ENCODE results near the gene CBFA2T3. TPM values are rescaled to one million over a fixed set of nuclear protein-coding genes. Genes with fewer than 3 reads are reported as not detected.

CBFA2T3 gene
- total RNA-seq, 1 experiment from 2014 or later = 0.64 TPM

- in situ Hi-C loops (cut with HindIII; ENCODE audit: low sequenced_read_pairs) = no loop called here
- DNase-seq (ENCODE audit: low spot score) = no peak
Measured at GRCh38 chr16:88859381-88860091, 117.5 kb downstream of the CBFA2T3 start.

GRCh38 chr16:88857728-88858339 lies 119.2 kb downstream of the CBFA2T3 start:
- peak; percentile 58 for DNase-seq (ENCODE audit: low spot score)
- in situ Hi-C loops (cut with HindIII; ENCODE audit: low sequenced_read_pairs) = no loop called here

- in situ Hi-C loops (cut with HindIII; ENCODE audit: low sequenced_read_pairs) = no loop called here
- DNase-seq (ENCODE audit: low spot score) = peak; percentile 96
Measured at GRCh38 chr16:88856828-88857727, 119.9 kb downstream of the CBFA2T3 start, which contains the start of the genes GALNS and TRAPPC2L. Gene GALNS (minus strand): TSS chr16:88856947. CDS start chr16:88856877, 70 bp downstream. Gene TRAPPC2L (plus strand): TSS chr16:88857127. CDS start chr16:88857151, 24 bp downstream.

- no peak for DNase-seq (ENCODE audit: low spot score)
- in situ Hi-C loops (cut with HindIII; ENCODE audit: low sequenced_read_pairs) = no loop called here
Measured at GRCh38 chr16:88856122-88856827, 120.7 kb downstream of the CBFA2T3 start.

GRCh38 chr16:88855736-88856121 lies 121.3 kb downstream of the CBFA2T3 start:
- DNase-seq (ENCODE audit: low spot score) = no peak
- in situ Hi-C loops (cut with HindIII; ENCODE audit: low sequenced_read_pairs) = no loop called here

GRCh38 chr16:88855176-88855575 lies 121.8 kb downstream of the CBFA2T3 start:
- in situ Hi-C loops (cut with HindIII; ENCODE audit: low sequenced_read_pairs) = no loop called here
- no peak for DNase-seq (ENCODE audit: low spot score)

- DNase-seq (ENCODE audit: low spot score) = no peak
- in situ Hi-C loops (cut with HindIII; ENCODE audit: low sequenced_read_pairs) = no loop called here
Measured at GRCh38 chr16:88854306-88855111, 122.5 kb downstream of the CBFA2T3 start.

- DNase-seq (ENCODE audit: low spot score) = no peak
- in situ Hi-C loops (cut with HindIII; ENCODE audit: low sequenced_read_pairs) = no loop called here
Measured at GRCh38 chr16:88853325-88853941, 123.6 kb downstream of the CBFA2T3 start.

GRCh38 chr16:88851616-88852015 lies 125.4 kb downstream of the CBFA2T3 start:
- DNase-seq (ENCODE audit: low spot score) = no peak
- in situ Hi-C loops (cut with HindIII; ENCODE audit: low sequenced_read_pairs) = no loop called here

GRCh38 chr16:88850531-88851199 lies 126.3 kb downstream of the CBFA2T3 start:
- no peak for DNase-seq (ENCODE audit: low spot score)
- in situ Hi-C loops (cut with HindIII; ENCODE audit: low sequenced_read_pairs) = no loop called here

- DNase-seq (ENCODE audit: low spot score) = no peak
- in situ Hi-C loops (cut with HindIII; ENCODE audit: low sequenced_read_pairs) = no loop called here
Measured at GRCh38 chr16:88848557-88848956, 128.4 kb downstream of the CBFA2T3 start.

- in situ Hi-C loops (cut with HindIII; ENCODE audit: low sequenced_read_pairs) = no loop called here
- DNase-seq (ENCODE audit: low spot score) = no peak
Measured at GRCh38 chr16:88847654-88848053, 129.4 kb downstream of the CBFA2T3 start.

- in situ Hi-C loops (cut with HindIII; ENCODE audit: low sequenced_read_pairs) = no loop called here
- DNase-seq (ENCODE audit: low spot score) = no peak
Measured at GRCh38 chr16:88846088-88846487, 130.9 kb downstream of the CBFA2T3 start.

GRCh38 chr16:88844419-88845036 lies 132.5 kb downstream of the CBFA2T3 start:
- DNase-seq (ENCODE audit: low spot score) = peak; percentile 53
- in situ Hi-C loops (cut with HindIII; ENCODE audit: low sequenced_read_pairs) = no loop called here

GRCh38 chr16:88843256-88843655 lies 133.8 kb downstream of the CBFA2T3 start:
- no peak for DNase-seq (ENCODE audit: low spot score)
- in situ Hi-C loops (cut with HindIII; ENCODE audit: low sequenced_read_pairs) = no loop called here

- DNase-seq (ENCODE audit: low spot score) = no peak
- in situ Hi-C loops (cut with HindIII; ENCODE audit: low sequenced_read_pairs) = no loop called here
Measured at GRCh38 chr16:88842806-88843205, 134.2 kb downstream of the CBFA2T3 start.

- no peak for DNase-seq (ENCODE audit: low spot score)
- in situ Hi-C loops (cut with HindIII; ENCODE audit: low sequenced_read_pairs) = no loop called here
Measured at GRCh38 chr16:88842308-88842756, 134.7 kb downstream of the CBFA2T3 start.

Data from G401 (cell line).